ENCODE results near the gene LPO.

LPO gene

DNA sequence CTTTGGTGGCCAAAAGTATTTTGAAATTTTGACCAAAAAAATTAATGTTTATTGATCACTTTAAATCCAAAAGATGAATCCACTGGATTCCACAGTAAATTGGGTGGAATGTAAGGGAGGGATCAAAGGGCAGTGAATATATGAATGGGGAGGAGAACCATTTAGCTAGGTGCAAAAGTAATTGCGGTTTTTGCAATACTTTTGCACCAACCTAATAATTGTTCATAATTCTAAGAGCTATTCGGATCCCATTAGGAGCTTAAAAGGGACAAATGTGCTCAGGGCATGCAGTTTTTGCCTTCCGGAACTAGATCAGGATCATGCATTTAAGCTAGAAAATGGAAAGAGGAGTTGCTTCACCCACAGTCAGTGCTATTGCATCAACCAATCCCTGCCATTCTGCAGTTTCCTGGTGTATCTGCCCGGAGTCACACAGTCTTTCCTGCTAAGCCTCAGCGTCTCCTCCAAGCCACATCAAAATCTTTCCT lies at the start of gene LPO:
Gene LPO, plus strand, starts transcription at position 438 of the 488 bp plus-strand sequence. CDS start 4,396 bp downstream, outside the sequence.
- no peak for DNase-seq (ENCODE audit: low read depth in 2 of 2, low spot score in 1 of 2)

DNA sequence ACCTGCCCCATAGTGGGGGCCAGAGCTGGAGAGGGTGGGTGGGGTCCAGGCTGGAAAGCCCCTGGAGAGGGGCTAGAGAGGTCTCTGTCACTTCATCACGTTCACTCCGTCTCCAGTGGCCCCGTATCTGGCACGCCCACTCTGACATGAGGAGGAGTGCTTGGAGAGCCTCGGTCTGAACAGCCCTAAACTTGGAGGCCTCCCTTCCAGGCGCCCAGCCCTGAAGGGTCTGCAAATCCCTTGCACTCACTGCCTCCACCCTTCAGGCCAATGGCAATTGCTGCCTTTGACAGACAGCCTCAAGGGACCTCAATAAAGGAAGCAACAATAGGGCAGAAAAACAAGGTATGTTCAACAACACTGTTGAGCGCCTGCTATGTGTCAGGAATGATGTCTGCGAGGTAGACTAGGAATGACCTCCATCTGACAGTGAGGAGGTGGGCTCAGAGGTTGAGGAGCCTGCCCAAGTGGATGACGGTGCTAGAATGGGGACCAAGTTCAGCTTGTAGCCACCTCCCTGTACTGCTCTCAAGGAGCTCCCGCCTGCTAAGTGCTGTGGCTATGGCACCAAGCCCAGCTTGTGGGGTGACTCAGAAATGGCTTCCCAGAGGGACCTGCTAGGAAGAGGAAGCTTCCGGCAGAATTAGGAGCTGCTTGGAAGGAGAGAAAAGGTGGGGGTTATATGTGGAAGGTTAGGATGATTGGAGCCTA lies 48.8 kb upstream of the LPO start:
- DNase-seq (ENCODE audit: low read depth in 2 of 2, low spot score in 1 of 2): no peak

DNA sequence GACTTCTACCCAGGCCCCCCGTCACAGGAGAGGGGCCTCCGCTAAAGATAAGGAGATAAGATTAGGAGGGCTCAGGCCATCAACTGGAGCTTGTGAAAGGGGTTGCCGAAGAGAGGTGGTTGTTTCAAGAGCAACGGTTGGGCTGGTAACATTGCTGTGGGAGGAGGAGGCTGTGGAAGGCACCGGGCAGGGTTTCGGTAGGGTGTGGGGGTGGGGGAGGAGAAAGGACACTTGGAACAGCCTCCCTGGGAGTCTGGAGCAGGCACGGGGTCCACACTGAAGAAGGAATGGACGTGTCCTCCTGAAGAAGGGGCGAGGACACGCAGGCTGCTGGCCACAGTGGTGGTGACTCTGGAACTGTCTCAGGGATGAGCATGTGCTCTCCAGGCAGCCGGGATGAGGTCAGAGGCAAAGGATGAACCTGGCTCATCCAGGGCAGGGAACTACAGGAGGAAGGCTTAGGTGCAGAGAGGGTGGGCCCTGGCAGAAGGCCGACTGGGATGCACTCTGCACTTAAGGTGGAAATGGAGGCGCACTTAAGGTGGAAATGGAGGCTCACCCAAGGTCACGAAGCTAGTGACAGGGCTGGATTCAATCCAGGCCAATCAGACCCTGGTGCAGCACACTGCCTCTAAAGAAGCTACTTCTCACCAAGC lies 47.0 kb upstream of the LPO start:
- DNase-seq (ENCODE audit: low read depth in 2 of 2, low spot score in 1 of 2): no peak

DNA sequence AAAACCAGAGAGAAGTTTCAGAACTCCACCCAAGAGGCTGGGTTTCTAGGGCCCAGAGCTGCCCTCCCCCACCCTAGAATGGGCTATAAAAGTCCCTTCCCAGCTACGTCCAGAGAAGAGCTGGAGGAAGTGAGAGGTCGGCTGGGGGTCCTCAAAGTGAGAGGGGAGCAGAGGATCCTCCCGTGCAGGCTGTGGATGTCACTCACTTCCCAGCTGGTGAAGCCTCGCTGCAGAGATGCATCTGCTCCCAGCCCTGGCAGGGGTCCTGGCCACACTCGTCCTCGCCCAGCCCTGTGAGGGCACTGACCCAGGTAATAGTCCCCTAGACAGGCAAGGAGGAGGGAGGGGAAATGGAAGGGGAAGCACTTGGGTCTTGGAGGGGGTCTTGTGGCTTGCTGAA lies 45.8 kb upstream of the LPO start, which contains the start of gene EPX:
Gene EPX, plus strand, starts transcription at position 115 of the 400 bp plus-strand sequence. Its CDS starts 121 bp downstream, at position 236.
- DNase-seq (ENCODE audit: low read depth in 2 of 2, low spot score in 1 of 2): no peak

DNA sequence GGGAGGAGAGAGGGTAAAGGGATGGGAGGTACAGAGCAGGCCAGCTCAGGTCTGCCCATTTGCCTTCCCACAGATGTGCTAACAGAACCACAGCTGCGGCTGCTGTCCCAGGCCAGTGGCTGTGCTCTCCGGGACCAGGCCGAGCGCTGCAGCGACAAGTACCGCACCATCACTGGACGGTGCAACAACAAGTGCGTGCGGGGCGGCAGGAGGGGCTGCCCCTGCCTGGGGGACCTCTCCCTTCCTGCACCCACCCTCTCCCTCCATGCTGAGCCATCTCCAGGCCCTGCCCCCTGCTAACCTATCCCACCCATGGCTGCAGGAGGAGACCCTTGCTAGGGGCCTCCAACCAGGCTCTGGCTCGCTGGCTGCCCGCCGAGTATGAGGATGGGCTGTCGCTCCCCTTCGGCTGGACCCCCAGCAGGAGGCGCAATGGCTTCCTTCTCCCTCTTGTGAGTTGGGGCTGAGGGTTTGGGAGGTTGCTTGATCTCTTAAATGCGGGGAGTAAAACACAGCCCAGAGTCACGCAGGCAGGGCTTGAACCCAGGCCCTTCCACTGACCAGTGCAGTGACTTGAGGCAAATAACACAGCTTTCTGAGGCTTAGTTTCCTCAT lies 44.6 kb upstream of the LPO start:
- no peak for DNase-seq (ENCODE audit: low read depth in 2 of 2, low spot score in 1 of 2)

DNA sequence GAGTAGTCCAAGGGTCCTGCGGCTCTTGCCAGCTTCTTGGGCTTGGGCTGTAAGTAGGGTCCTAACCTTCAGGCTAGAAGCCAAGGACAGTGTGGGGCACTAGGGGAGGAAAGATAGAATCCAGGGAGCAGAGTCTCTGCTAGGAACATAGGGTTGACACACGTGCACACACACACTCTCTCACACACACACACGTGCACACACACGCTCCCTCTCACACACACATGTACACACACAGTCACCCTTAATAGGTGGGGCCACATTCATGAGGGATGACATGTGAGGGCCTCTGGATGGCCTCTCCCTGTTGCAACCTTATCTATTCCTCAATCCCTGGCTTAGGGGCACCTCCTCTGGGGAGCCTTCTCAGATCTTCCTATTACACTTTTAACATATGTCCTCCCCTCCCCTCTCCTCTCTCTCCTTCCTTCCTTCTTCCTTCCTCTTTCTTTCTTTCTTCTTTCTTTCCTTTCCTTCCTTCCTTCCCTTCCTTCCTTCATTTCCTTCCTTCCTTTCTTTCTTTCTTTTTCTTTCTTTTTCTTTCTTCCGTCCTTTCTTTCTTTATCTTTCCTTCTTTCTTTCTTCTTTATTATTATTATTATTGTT lies 42.8 kb upstream of the LPO start:
- no peak for DNase-seq (ENCODE audit: low read depth in 2 of 2, low spot score in 1 of 2)

DNA sequence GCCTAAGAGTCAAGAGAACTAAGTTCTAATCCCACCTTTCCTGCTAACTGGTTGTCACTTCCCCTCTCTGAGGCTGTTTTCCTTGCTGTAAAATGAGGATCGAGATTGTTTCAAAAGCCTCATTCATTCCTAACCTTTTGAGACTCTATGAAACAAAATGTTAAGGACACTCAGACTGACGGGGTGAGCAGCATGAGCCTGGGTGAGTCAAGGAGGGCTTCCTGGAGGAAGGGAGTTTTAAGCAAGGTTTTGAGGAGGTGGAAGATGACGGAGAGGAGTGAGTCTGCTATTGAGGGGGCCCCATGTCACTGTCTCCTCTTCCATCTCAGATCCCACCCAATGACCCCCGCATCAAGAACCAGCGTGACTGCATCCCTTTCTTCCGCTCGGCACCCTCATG lies 41.8 kb upstream of the LPO start:
- DNase-seq (ENCODE audit: low read depth in 2 of 2, low spot score in 1 of 2): no peak

DNA sequence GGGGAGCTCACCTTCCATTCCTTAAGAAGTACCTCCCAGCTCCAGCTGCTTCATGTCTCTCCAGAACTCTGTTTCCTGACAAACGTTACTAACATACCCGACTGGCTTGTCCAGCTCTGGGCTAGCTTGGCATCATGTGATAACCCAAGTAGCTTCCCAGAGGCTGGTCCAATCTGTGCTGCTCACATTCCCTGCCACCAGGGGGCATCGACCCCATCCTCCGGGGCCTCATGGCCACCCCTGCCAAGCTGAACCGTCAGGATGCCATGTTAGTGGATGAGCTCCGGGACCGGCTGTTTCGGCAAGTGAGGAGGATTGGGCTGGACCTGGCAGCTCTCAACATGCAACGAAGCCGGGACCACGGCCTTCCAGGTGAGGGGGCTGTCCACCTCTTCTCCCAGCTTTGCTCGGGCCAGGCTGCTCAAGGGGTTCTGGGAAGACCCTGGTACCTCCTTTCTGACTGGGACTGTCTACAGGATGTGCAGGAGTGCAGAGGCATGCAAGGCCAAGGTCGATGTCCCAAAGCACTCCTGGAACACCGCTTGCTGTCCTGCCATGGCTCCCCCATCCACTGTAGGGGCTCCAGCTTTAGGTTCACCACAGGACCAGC lies 38.3 kb upstream of the LPO start:
- peak; percentile 4 to 37 for DNase-seq (ENCODE audit: low read depth in 2 of 2, low spot score in 1 of 2)

DNA sequence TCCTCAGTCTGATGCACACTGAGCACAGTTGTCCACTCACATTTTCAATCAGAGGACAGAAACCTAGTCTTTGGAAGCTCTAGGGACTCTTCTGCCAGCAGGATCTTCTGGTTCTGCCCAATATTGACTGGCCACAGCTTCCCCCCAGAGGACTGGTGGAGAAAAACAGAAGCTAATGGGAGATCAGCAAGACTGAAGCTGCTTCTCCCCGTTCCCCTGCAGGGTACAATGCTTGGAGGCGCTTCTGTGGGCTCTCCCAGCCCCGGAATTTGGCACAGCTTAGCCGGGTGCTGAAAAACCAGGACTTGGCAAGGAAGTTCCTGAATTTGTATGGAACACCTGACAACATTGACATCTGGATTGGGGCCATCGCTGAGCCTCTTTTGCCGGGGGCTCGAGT lies 35.5 kb upstream of the LPO start:
- DNase-seq (ENCODE audit: low read depth in 2 of 2, low spot score in 1 of 2): no peak

DNA sequence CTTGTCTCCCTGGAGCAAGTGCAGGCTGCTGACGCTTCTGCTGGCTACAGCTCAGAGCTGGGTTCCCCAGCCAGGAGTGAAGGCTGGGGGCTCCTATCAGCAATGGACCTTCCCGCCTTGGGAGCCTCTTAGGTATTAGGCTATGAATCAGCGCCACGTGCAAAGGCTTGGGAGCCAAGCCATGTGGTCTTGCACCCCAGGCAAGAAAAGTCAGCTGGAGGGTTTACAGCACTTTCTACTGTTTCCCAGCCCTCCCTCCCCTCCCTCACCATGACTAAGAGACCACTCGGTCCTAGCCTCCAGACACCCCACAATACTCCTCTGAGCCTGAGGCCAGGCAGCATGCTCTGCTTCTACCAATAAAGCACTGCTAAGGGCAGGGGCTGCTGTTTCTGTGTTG lies 33.6 kb upstream of the LPO start:
- DNase-seq (ENCODE audit: low read depth in 2 of 2, low spot score in 1 of 2): no peak

DNA sequence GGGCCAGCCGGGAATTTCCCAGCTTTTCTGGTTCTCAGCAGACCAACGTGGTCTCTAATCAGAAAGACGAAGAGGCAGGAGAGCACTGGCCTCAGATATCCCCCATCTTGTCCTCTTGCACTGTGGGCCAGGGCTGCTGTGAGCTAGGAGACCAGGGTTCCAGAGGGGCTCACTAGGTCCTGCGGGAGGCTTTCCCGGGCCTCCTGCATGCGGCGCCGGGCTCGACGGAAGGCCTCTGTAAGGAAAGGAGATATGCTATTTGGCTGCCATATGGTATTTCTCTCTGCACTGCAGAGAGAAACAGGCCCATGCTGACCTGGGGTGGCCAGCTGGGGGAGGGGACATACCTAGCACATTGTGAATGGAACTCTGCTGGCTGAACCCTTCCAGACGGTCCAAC lies 32.4 kb upstream of the LPO start:
- no peak for DNase-seq (ENCODE audit: low read depth in 2 of 2, low spot score in 1 of 2)

DNA sequence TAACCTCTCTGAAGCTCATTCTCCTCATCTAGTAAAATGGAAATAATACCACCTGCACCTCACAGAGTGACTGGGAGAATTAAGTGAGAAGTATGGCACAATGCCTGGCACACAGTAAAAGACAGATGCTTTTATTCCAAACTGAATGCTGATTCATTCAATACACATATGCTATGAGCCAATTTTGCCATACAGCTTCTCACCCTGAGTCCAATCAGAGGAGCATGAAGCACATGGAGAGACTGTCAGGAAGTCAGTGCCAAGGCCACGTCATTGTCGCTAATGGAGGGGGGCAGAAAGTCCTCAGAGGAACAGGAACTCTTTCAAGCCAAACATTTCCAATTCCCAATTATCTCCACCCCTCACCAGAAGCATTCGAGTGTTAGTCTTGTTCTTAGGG lies 30.9 kb upstream of the LPO start:
- DNase-seq (ENCODE audit: low read depth in 2 of 2, low spot score in 1 of 2): no peak

DNA sequence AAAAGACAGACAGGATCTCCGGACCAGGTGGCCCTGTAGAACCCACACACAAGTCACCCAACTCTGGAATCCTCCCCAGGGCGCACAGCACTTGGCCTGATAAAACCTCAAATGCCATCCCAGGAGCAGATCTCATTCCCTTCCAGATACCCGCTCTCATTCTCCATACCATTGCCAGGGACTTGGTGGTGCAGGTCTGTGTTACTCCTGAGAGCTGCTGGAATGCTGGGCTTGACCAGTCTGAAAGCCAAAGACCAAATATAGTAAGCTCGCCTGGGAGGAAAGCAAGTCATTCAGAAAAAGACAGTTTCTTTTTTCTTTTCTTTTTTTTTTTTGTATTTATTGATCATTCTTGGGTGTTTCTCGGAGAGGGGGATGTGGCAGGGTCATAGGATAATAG lies 30.0 kb upstream of the LPO start:
- DNase-seq (ENCODE audit: low read depth in 2 of 2, low spot score in 1 of 2): no peak

DNA sequence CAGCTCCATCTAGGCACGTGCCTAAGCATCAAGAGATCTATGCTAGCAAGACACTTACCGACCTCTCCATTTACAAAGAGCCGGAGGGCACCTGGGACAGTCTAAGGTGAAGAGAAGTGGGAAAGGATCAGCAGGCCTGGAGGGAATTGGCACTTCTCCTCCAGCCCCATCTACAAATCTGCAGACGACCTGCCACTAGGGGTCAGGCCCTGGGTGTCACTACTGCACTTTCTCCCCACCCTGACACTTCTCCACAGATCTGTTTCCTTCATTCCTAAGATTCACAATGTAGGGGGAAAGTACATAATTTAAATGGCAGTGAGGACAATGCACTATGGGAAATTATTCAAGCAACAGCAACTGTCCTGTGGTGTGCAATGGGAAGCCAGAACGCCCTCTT lies 27.5 kb upstream of the LPO start:
- no peak for DNase-seq (ENCODE audit: low read depth in 2 of 2, low spot score in 1 of 2)

DNA sequence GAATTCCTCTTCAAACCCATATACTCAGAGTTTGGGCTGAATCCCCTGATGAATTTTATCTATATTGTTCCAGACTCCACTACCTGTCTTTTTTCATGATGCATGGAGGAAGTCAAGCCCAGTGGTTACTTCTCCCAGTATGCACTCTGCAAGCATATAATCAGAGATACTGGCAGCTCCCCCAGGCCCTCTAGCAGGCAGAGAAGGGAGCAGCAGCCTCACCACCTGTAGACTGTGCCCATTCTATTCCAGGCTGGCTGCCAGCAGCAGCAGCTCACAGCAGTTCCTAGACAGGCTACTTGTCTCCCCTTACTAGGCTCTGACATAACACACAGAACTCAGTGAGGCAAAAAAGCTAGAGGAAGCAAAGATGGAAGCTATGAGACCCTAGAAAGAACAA lies 22.7 kb upstream of the LPO start:
- DNase-seq (ENCODE audit: low read depth in 2 of 2, low spot score in 1 of 2): no peak

DNA sequence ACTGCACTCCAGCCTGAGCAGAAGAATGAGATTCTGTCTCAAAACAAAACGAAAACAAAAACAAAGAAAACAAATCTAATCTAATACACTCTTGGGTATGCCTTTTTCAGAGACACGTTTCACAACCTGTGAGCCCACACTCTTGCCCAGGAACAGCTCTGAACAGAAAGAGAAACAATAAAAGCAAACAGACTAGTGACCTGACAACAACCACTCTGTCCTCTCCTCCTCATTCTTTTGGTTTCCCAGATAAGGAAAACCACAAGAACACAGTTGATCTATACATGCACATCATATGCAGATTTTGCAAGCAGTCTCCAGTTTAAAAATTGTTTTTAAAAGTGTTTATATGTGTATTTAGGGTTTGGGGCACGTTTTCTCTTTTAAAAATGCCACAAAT lies 20.6 kb upstream of the LPO start:
- no peak for DNase-seq (ENCODE audit: low read depth in 2 of 2, low spot score in 1 of 2)

DNA sequence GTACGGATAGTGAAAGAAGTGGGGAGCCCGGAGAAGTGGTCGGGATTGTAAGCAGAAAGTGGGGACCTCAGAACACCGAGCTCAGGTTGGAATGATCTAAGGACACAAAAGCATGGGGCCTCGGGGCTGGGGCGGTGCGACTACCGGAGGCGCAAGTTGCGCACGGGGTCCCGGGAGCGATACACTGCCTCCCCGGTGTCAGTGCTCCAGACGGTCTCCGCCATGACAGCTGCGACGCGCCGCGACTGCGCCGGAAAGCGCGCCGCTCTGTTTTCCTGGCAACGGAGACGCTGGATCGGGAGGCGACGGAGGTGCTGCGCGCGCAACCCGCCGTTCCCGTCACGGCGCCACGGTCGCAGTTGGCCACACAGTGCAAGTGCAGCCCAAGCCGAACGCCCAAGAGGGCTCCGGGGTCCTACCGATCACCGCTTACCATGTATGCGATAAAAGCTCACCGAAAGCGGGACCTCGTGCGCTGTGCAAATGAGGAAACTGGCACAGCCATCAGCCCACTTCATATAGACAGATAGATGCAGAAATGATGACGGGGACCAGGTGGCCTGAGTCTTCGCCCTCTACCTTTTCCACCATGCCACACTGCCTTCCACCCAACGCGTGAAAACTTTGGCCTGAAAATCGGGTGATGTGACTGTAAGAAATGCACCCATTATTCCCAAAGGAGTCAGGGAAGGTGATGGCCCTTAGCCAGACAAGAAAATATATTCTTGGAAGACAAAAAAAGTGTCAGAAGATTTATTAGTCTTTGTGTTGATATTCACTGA lies 19.2 kb upstream of the LPO start, which contains the start of gene MKS1:
Gene MKS1, minus strand, starts transcription at position 249 of the 782 bp plus-strand sequence. Its CDS starts 25 bp downstream, at position 224.
- DNase-seq (ENCODE audit: low read depth in 2 of 2, low spot score in 1 of 2): peak; percentile 83 to 84

DNA sequence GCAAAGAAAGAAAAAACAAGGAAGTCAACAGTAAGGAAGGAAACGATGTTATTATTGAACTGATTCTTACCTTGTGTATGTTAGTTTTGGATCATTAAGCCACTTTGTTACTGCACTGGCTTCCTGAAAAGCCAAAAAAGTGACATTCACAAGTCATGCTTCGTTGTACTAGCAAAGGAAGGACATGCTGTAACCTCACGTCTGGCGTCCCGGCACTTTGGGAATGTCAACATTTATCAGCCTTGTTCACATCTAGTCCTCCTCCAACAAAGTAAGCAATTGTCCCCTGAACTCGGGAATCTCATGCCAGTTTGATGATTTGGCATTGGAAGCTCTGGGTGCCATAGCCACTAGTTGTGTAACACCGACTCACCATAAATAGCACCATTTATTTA lies 18.6 kb upstream of the LPO start:
- no peak for DNase-seq (ENCODE audit: low read depth in 2 of 2, low spot score in 1 of 2)

DNA sequence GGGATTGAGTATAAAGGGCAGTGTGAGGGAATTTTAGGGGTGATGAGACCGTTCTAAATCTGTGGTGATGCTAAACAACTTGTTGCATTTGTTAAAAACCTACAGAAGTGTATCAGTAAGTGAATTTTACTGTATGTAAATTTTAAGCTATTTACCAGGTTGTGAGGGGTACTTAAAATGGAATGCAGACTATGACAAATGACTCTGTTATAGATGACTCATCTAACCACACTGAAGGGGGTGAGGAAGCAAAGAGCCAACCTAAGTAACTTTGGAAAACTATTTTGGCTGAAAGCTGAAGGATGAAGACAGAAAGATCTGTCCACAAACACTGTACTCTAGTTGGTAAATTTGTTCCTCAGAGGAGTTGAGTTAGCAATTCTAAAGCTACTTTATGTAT lies 14.1 kb upstream of the LPO start:
- no peak for DNase-seq (ENCODE audit: low read depth in 2 of 2, low spot score in 1 of 2)

DNA sequence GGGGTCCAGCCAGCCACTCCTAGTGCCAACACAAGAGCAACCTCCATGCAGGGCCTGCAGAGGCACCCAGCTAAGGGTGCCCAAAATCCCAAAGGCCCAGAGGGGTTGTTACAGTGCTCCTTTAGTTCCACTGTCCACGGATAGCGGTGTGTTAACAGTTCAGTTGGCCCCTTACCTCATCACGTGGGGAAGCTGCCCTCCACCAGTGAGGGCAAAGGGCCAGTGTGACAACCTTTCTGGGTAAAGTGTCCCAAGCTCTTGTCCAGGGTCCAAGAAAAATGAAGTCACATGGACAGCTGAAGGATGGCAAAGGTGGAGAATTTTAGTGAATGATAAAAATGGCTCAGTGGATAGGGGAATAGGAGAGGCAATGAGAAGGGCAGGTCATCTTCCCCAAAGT lies 10.7 kb upstream of the LPO start:
- DNase-seq (ENCODE audit: low read depth in 2 of 2, low spot score in 1 of 2): no peak

DNA sequence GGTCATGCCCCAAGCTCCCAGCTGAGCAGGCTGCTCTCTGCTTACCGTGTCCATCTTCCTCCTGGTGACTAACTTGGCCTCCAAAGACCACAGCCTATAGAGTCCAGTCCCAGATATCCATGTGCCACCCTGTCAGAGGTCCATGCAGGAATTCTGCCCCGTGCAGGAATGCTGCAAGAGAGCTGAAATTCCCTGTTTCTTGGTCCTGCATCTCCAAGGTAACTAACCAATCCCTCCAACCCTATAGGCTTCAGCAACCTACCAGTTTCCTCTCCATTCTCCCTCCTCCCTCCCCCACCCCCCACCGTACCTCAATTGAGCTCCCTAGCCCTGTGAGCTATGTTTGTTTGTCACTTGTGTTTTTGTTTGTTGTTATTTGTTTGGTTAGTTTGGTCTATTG lies 9.7 kb upstream of the LPO start:
- no peak for DNase-seq (ENCODE audit: low read depth in 2 of 2, low spot score in 1 of 2)

Data from stimulated activated CD8-positive, alpha-beta memory T cell treated with anti-CD3 and anti-CD28 coated beads, Interleukin-4, amount 100 ng/mL, for 4 hours (primary cell).